Mucosa of descending colon (tissue), 3 donors: Measurements from ENCODE around the gene SYNGR1. TPM values are rescaled to one million over a fixed set of nuclear protein-coding genes. Genes with fewer than 3 reads are reported as not detected.

Source experiments
- ATAC-seq: fragments of 200-7000 bp; cut with Tn5 transposase; one replicate; pipeline ENCODE4 v1.9.1; 2020; ENCODE audit warnings: mild to moderate bottlenecking, moderate library complexity
- DNase-seq, 3 donors: peaks; one replicate each; pipeline ENCODE4 v3.0.0-alpha.2; 2020
- H3K36me3 ChIP-seq: fragments of 200-600 bp; one replicate; pipeline ENCODE4 v1.8.0; 2021; ENCODE audit warnings: low read depth, mild to moderate bottlenecking
- H3K4me1 ChIP-seq: fragments of 200-600 bp; one replicate; pipeline ENCODE4 v1.8.0; 2021; ENCODE audit warnings: low read depth, mild to moderate bottlenecking
- H3K4me3 ChIP-seq: fragments of 200-600 bp; one replicate; pipeline ENCODE4 v1.8.0; 2021; ENCODE audit warnings: mild to moderate bottlenecking
- H3K9me3 ChIP-seq: fragments of 200-600 bp; one replicate; pipeline ENCODE4 v1.8.0; 2021; ENCODE audit warnings: mild to moderate bottlenecking
- intact Hi-C, 2 donors: fragments of 100-400 bp; cut with DNase I in 1 of 2; cut with micrococcal nuclease in 1 of 2; formaldehyde crosslinking; loops; one replicate each; pipeline versions ENCODE4 v1.11.0 to v1.11.1; 2022; cut with DNase I, micrococcal nuclease
- total RNA-seq, 3 donors: library from RNA; stranded (reverse); fragmentation: NEBNext Ultra II Directional in 2 of 3; extraction: Animal tissue kit (Norgen Biotek cat#: 25700) in 2 of 3; gene quantifications; one replicate each; pipeline versions ENCODE4 v1.2.1 to v1.2.4, GENCODE V29; 2021 to 2023
- TF ChIP-seq, protein P1 (sequence below): fragments of 200-600 bp; IDR thresholded peaks from one replicate; pipeline ENCODE4 v1.8.0; 2022; ENCODE audit warnings: antibody characterized with exemption, mild to moderate bottlenecking
- donor health status: DM: no; HTN: no; CAD: no; lungs with moderate emphysema.
- donor health status: DM: no; HTN: no; CAD: no.
- donor health status: DM: no; HTN: yes; CAD: no.

SYNGR1 gene
- total RNA-seq, 3 donors from 2014 or later = 1.7 to 26.5 (median 2.9) TPM

DNA sequence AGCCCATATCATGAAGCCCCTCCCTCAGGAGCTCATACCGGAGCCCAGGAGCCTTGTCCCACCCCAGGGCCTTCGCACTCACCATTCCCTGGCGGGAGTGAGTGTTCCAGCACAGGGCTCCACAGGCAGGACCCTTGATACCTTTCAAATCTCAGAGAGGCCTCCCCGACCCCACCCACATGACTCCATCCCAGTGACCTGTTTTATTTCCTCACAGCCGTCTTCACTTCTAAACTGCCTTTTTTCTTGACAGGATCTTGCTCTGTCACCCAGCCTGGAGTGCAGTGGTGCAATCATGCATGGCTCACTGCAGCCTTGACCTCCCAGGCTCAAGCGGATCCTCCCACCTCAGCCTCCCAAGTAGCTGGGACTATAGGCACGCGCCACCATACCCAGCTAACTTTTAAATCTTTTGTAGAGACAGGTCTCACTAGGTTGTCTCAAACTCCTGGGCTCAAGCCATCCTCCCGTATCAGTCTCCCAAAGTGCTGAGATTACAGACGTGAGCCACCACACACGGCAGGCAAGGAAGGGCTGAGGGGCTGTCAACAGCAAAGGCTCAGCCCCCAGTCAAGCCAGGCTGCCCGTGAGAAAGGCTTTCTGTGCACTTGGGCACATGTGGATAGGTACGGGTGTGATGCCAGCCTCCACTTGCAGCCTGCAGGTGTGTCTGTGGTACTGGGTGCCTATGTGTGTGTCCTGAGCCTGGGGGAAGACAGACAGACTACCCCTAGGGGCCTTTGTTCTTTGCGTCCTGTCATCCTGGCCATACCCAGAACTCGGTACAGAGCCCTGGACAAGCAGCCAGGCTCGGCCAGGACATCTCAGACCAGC is 39.7 kb upstream of the SYNGR1 start:
- Histone ChIP-seq H3K9me3 (no peaks in the 10 kb centered on the region), H3K4me1 (peaks cover 4% of the 10 kb centered on the region), H3K36me3 (peaks cover 19% of the 10 kb centered on the region), H3K4me3 (no peak overlapping the region)
- TF ChIP-seq, protein P1, sequence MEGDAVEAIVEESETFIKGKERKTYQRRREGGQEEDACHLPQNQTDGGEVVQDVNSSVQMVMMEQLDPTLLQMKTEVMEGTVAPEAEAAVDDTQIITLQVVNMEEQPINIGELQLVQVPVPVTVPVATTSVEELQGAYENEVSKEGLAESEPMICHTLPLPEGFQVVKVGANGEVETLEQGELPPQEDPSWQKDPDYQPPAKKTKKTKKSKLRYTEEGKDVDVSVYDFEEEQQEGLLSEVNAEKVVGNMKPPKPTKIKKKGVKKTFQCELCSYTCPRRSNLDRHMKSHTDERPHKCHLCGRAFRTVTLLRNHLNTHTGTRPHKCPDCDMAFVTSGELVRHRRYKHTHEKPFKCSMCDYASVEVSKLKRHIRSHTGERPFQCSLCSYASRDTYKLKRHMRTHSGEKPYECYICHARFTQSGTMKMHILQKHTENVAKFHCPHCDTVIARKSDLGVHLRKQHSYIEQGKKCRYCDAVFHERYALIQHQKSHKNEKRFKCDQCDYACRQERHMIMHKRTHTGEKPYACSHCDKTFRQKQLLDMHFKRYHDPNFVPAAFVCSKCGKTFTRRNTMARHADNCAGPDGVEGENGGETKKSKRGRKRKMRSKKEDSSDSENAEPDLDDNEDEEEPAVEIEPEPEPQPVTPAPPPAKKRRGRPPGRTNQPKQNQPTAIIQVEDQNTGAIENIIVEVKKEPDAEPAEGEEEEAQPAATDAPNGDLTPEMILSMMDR = no peak
- intact Hi-C loops = loop anchor here (5.0 to 10.0 kb wide), 2 partner anchors 135 to 138 kb away; no protein-coding TSS in a partner anchor
- no peak for ATAC-seq
- DNase-seq = no peak

DNA sequence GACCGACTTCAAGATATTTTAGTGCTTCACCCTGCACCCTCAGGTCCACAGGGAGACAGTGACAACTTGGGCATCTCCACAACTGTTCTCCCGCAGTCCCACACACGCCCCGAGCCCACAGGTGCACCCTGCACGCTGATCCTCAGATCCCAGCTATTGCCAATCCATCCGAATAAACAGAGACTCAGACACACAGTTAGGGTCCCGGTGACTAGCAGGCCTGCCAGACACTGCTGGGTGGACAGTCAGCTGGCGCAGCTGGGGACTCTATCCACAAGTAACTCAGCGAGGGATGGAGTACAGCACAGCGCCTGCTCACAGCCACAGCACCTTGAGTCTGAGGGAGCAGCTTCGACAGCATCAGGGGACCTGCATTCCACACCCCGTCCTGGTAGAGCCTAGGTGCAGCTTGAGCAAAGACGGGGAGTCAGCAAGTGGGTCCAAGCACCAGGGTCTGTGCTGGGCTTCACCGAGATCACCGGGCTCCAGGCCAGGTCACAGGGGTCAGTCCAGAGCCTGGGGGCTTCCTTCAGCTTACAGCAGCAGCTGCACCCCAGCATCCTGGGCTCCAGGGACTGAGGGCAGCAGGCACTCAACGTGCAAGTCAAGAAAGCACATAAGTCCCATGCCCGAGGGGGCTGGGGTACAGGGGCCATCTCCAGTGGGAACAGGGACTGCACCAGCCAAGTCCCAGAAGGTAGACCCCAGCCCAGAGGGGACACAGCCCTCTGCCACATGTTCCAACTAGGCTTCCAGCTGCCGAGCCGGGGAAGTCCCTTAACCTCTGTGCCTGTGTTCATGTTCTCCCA is 38.0 kb upstream of the SYNGR1 start:
- peaks cover 21% of the 10 kb centered on the region for H3K36me3 ChIP-seq
- TF ChIP-seq, protein P1 = no peak
- intact Hi-C loops = loop anchor here (5.0 to 10.0 kb wide), 2 partner anchors 137 to 139 kb away; no protein-coding TSS in a partner anchor
- peak in 1 of 3 donors; percentile 50 for DNase-seq
- H3K4me1 ChIP-seq = peaks cover 18% of the 10 kb centered on the region
- H3K9me3 ChIP-seq = no peaks in the 10 kb centered on the region
- ATAC-seq = no peak
- H3K4me3 ChIP-seq = no peak overlapping the region

DNA sequence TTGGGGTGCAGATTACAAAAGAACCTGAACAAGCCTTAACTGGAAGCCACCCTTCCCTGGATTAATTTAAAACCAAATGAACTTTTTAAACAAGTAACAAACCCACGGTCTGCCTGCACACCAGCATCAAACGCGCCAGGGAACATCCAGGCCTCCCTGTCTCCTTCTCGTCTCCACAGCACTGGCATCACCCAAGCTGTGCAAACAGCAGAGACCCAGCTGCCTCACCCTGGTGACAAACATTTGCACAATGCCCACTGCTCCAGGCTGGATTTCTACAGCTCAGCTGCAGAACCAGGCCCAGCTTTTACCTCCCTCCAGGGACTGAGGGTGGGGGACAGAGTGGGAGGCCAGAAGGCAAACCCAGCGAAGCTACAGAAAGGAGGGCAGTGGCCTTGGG is 37.4 kb upstream of the SYNGR1 start:
- intact Hi-C loops = loop anchor here (5.0 to 10.0 kb wide), 2 partner anchors 138 to 140 kb away; no protein-coding TSS in a partner anchor

GRCh38 chr22:39313258-39314001 is 36.4 kb upstream of the SYNGR1 start:
- H3K36me3 ChIP-seq = peaks cover 21% of the 10 kb centered on the region
- TF ChIP-seq, protein P1 = no peak
- intact Hi-C loops = loop anchor here (5.0 to 10.0 kb wide), 2 partner anchors 139 to 141 kb away; no protein-coding TSS in a partner anchor
- DNase-seq (no peak), ATAC-seq (no peak)
- no peak overlapping the region for H3K4me3 ChIP-seq
- H3K9me3 ChIP-seq = no peaks in the 10 kb centered on the region
- H3K4me1 ChIP-seq = peaks cover 34% of the 10 kb centered on the region

More for the DNA sequence above, 37.4 kb upstream of the SYNGR1 start:
- peak in 1 of 3 donors; percentile 29 for DNase-seq
- TF ChIP-seq, protein P1 = no peak
- Histone ChIP-seq H3K36me3 (peaks cover 21% of the 10 kb centered on the region), H3K4me1 (peaks cover 24% of the 10 kb centered on the region), H3K9me3 (no peaks in the 10 kb centered on the region), H3K4me3 (no peak overlapping the region)
- ATAC-seq = no peak
